Neutrophil (primary cell): ENCODE data around the gene TWF2.
A peak's percentile ranks its signal among the peaks of the same experiment; 100 is the strongest.

Source experiments
- H3K27ac ChIP-seq: fragments of 200-600 bp; sonication (generic); 2 replicates; pipeline ENCODE4 v1.5.1; 2016; ENCODE audit warnings: mild to moderate bottlenecking, moderate library complexity
- H3K27me3 ChIP-seq: fragments of 200-600 bp; sonication (generic); 2 replicates; pipeline ENCODE4 v1.6.0; 2016; ENCODE audit warnings: mild to moderate bottlenecking
- H3K36me3 ChIP-seq: fragments of 200-600 bp; sonication (generic); 2 replicates; pipeline ENCODE4 v1.5.1; 2017
- H3K4me1 ChIP-seq, 2 experiments: fragments of 200-600 bp in 1 of 2; sonication (generic) in 1 of 2; 1 replicate in 1 of 2; 2 replicates in 1 of 2; pipeline versions ENCODE4 v1.5.1 to v1.6.1; 2013 to 2016; ENCODE audit warnings: low read depth in 1 of 2, low read length in 1 of 2, mild to moderate bottlenecking in 1 of 2, moderate library complexity in 1 of 2; ENCODE audit not compliant: control insufficient read depth in 1 of 2, insufficient read depth in 1 of 2
- H3K4me3 ChIP-seq, 2 experiments: fragments of 200-600 bp in 1 of 2; sonication (generic) in 1 of 2; 1 replicate in 1 of 2; 2 replicates in 1 of 2; pipeline ENCODE4 v1.5.1; 2013 to 2016; ENCODE audit warnings: low read depth in 1 of 2, low read length in 1 of 2, mild to moderate bottlenecking in 1 of 2, moderate library complexity in 1 of 2
- H3K9me3 ChIP-seq: fragments of 200-600 bp; sonication (generic); 2 replicates; pipeline ENCODE4 v1.5.1; 2016
- TF ChIP-seq, protein P1 (sequence below): fragments of 200-600 bp; sonication (generic); IDR thresholded peaks from 2 replicates; pipeline ENCODE4 v1.5.1; 2016; ENCODE audit warnings: antibody characterized with exemption

Gene TWF2

DNA sequence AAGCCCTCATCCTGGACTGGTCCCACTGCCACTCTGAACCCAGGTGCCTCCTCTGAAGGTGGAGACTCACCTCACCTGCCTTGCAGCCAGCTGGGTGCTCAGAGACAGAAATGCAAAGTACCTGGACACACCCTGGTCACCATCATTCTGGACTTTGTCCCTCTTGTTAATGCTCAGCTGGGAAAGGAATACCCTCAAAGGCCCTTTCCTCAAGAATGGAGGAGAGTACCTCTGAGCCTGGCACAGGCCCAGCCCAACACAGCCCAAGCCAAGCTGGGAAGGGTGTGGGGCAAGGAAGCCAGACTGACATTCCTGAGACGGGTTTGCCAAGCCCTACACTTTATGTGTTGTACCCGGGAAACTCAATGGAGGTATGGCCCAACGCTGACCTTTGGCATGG is 42.0 kb downstream of the TWF2 start:
- Histone ChIP-seq H3K4me1 (peaks cover 60 to 63% of the 10 kb centered on the region in 2 experiments), H3K9me3 (no peaks in the 10 kb centered on the region), H3K27me3 (no peaks in the 10 kb centered on the region), H3K27ac (peak overlapping the region; percentile 89), H3K4me3 (peak overlapping the region; percentile 92), H3K36me3 (peaks cover 12% of the 10 kb centered on the region)
- TF ChIP-seq, protein P1, sequence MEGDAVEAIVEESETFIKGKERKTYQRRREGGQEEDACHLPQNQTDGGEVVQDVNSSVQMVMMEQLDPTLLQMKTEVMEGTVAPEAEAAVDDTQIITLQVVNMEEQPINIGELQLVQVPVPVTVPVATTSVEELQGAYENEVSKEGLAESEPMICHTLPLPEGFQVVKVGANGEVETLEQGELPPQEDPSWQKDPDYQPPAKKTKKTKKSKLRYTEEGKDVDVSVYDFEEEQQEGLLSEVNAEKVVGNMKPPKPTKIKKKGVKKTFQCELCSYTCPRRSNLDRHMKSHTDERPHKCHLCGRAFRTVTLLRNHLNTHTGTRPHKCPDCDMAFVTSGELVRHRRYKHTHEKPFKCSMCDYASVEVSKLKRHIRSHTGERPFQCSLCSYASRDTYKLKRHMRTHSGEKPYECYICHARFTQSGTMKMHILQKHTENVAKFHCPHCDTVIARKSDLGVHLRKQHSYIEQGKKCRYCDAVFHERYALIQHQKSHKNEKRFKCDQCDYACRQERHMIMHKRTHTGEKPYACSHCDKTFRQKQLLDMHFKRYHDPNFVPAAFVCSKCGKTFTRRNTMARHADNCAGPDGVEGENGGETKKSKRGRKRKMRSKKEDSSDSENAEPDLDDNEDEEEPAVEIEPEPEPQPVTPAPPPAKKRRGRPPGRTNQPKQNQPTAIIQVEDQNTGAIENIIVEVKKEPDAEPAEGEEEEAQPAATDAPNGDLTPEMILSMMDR: no peak

DNA sequence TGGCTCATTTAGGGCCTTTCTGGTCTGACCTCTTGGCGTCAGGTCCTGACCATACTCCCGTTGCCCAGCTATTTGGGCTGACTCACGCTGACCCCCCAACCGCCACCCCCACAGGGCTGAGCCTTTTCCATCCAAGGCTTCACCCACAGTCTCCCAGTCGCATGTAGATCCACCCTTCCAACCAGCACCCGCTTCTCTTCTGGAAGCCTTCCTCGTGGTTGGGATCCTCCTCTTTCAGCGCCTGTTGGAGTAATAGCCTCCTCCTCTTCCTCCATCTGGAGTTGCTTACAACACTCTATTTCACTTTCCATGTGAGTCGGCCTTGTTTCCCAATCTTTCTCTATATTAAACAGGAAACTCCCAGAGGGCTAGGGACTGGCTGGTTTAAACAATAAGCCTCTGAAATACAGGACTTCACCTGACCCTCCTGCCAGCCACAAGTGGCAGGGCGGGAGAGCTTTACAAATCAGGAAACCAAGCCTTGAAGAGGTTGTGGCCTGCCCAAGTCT is 43.1 kb downstream of the TWF2 start:
- Histone ChIP-seq H3K36me3 (peaks cover 12% of the 10 kb centered on the region), H3K27ac (peak overlapping the region; percentile 89), H3K9me3 (no peaks in the 10 kb centered on the region), H3K4me1 (peaks cover 49 to 52% of the 10 kb centered on the region in 2 experiments), H3K4me3 (no peak overlapping the region), H3K27me3 (no peaks in the 10 kb centered on the region)
- TF ChIP-seq, protein P1: no peak

DNA sequence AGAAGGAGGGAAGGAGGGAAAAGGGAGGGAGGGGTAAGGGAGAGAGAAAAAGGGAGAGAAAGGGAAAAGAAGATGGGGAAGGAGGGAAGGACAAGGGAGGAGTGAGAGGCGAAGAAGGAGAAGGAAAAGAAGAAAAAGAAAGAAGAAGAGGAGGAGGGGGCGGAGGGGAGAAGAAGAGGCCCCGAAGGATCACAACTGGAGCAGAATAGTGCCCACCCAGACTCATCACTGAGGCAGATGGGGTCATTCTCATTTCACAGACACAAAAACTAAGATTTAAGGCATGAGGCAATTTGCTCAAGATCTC is 43.7 kb downstream of the TWF2 start:
- Histone ChIP-seq H3K27ac (peak overlapping the region; percentile 89), H3K27me3 (no peaks in the 10 kb centered on the region), H3K9me3 (no peaks in the 10 kb centered on the region), H3K4me3 (no peak overlapping the region), H3K36me3 (peaks cover 9% of the 10 kb centered on the region), H3K4me1 (peaks cover 49% of the 10 kb centered on the region in 2 experiments)
- TF ChIP-seq, protein P1: no peak

DNA sequence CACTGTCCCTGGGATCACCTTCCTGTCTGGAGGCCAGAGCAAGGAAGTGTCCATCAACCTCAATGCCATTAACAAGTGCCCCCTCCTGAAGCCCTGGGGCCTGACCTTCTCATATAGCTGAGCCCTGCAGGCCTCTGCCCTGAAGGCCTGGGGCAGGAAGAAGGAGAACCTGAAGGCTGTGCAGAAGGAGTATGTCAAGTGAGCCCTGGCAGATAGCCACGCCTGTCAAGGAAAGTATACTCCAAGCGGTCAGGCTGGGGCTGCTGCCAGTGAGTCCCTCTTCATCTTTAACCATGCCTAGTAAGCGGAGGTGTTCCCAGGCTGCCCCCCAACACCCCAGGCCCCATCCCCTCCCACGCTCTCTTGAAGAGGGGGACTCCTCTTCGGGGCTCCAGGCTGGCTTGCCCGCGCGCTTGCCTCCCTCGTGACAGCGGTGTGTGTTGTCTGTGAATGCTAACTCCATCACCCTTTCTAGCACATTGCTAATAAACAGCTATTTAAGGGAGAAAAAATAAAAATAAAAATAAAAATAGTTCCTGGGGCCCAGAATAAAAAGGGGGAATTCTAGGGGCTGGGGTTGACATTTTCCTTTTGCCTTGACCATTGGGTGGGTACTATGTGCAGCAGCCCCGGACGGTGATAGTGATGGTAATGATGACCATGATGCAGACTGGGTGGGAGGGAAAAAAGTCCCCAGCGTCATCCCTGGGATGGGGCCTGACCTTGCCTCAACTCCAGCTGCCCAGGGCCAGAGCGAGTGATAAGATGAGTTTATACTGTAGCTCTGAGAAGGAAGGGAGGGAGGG is 44.3 kb downstream of the TWF2 start:
- H3K27me3 ChIP-seq: no peaks in the 10 kb centered on the region
- H3K9me3 ChIP-seq: no peaks in the 10 kb centered on the region
- H3K27ac ChIP-seq: no peak overlapping the region
- peaks cover 48 to 49% of the 10 kb centered on the region in 2 experiments for H3K4me1 ChIP-seq
- TF ChIP-seq, protein P1: no peak
- no peak overlapping the region for H3K4me3 ChIP-seq
- H3K36me3 ChIP-seq: peaks cover 4% of the 10 kb centered on the region

DNA sequence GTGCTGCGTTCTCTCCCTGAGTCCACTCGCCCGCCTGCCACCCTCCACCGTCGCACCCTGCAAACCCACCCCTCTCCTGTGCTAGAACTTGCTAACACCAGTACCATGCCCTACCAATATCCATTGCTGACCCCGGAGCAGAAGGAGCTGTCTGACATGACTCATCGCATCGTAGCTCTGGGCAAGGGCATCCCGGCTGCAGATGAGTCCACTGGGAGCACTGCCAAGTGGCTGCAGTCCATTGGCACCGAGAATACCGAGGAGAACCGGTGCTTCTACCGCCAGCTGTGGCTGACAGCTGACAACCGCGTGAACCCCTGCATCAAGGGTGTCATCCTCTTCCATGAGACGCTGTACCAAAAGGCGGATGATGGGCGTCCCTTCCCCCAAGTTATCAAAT is 45.9 kb downstream of the TWF2 start:
- no peak overlapping the region for H3K4me3 ChIP-seq
- no peaks in the 10 kb centered on the region for H3K27me3 ChIP-seq
- H3K4me1 ChIP-seq: peaks cover 51 to 52% of the 10 kb centered on the region in 2 experiments
- no peak overlapping the region for H3K27ac ChIP-seq
- TF ChIP-seq, protein P1: no peak
- no peaks in the 10 kb centered on the region for H3K9me3 ChIP-seq
- H3K36me3 ChIP-seq: no peaks in the 10 kb centered on the region
